Activated T-cell treated with anti-CD3 and anti-CD28 coated beads, Interleukin-2, amount 50 U/mL, for 24 hours (primary cell): ENCODE data around the gene ATCAY.

Experiments used
- DNase-seq: peaks from one replicate; pipeline ENCODE4 v3.0.0-alpha.2; 2020
- H3K27ac Mint-ChIP-seq: 2 replicates; pipeline ENCODE4 v1.8.0; 2020; ENCODE audit warnings: mild to moderate bottlenecking, mixed read lengths
- H3K27me3 Mint-ChIP-seq: 2 replicates; pipeline ENCODE4 v1.8.0; 2020; ENCODE audit warnings: mixed read lengths
- H3K36me3 Mint-ChIP-seq: 2 replicates; pipeline ENCODE4 v1.8.0; 2020; ENCODE audit warnings: low read depth, mixed read lengths
- H3K4me1 Mint-ChIP-seq: 2 replicates; pipeline ENCODE4 v1.8.0; 2020; ENCODE audit warnings: low read depth, mixed read lengths
- H3K4me3 Mint-ChIP-seq: 2 replicates; pipeline ENCODE4 v1.8.0; 2020; ENCODE audit warnings: mild to moderate bottlenecking, moderate library complexity, mixed read lengths
- H3K9me3 Mint-ChIP-seq: 2 replicates; pipeline ENCODE4 v1.8.0; 2020; ENCODE audit warnings: mixed read lengths

The ATCAY gene

GRCh38 chr19:3976495-3977241 lies 96.2 kb downstream of the ATCAY start:
- H3K27ac Mint-ChIP-seq, result peak overlapping the region; percentile 84
- no peaks in the 10 kb centered on the region for H3K9me3 Mint-ChIP-seq
- no peaks in the 10 kb centered on the region for H3K27me3 Mint-ChIP-seq
- H3K36me3 Mint-ChIP-seq, result peaks cover 73% of the 10 kb centered on the region
- DNase-seq, result peak; percentile 50
- peaks cover 32% of the 10 kb centered on the region for H3K4me1 Mint-ChIP-seq
- H3K4me3 Mint-ChIP-seq, result peak overlapping the region; percentile 15
